HCT116 (cell line): ENCODE data around the gene MSRB3. TPM values are rescaled to one million over a fixed set of nuclear protein-coding genes. Genes with fewer than 3 reads are reported as not detected.
A peak's percentile ranks its signal among the peaks of the same experiment; 100 is the strongest.

Experiments used
- ATAC-seq: fragments of 200-7000 bp; cut with Tn5 transposase; 2 replicates; pipeline ENCODE4 v1.9.1; 2020; ENCODE audit warnings: mild to moderate bottlenecking, moderate library complexity
- BruUV-seq: library from RNA; stranded (reverse); fragments of 400-500 nt; replicated peaks from 2 replicates; lab custom pipeline; 2021; lab: Mats Ljungman, UMichigan
- CTCF ChIA-PET: fragments of 300-600 bp; sonication (Branson Sonifier 250); formaldehyde crosslinking; loops from one replicate; lab custom pipeline; 2021; ENCODE audit warnings: antibody characterized with exemption; lab: Charles Lee
- POLR2A ChIA-PET: fragments of 300-600, 350-600 bp; sonication (Branson Sonifier 250); formaldehyde crosslinking; loops from one replicate; lab custom pipeline; 2021; ENCODE audit warnings: antibody characterized with exemption; lab: Charles Lee
- RAD21 ChIA-PET, 2 experiments: fragments of 300-600 bp; sonication (Branson Sonifier 250); formaldehyde crosslinking; loops; one replicate each; lab custom pipeline; 2023; ENCODE audit warnings: low total read pairs in 2 of 2; ENCODE audit not compliant: uncharacterized antibody in 2 of 2, unreplicated experiment in 2 of 2, low non-redundant PET in 1 of 2; lab: Charles Lee
- DNase-seq: peaks from one replicate; pipeline ENCODE4 v3.0.0-alpha.2; 2010; ENCODE audit warnings: low read depth, low spot score
- H2AFZ ChIP-seq: fragments of 200-600 bp; shearing (Covaris generic), sonication (generic); 2 replicates; pipeline ENCODE4 v1.6.1; 2017; ENCODE audit warnings: low read depth, mixed run types, mixed read lengths, antibody characterized with exemption, low read length; ENCODE audit not compliant: poor library complexity, severe bottlenecking
- H3K27ac ChIP-seq: 2 replicates; pipeline ENCODE4 v1.5.1; 2012; ENCODE audit warnings: low read depth, low read length
- H3K27me3 ChIP-seq: fragments of 200-600 bp; sonication (generic); 2 replicates; pipeline ENCODE4 v1.6.1; 2016; ENCODE audit warnings: mixed run types, low read length, mixed read lengths; ENCODE audit not compliant: insufficient read depth
- H3K36me3 ChIP-seq, 2 experiments: fragments of 200-500 bp in 1 of 2; fragments of 200-600 bp in 1 of 2; sonication (Bioruptor generic) in 1 of 2; sonication (generic) in 1 of 2; 2 replicates each; pipeline versions ENCODE4 v1.5.1 to v1.6.1; 2014 to 2016; ENCODE audit warnings: low read length in 2 of 2, inconsistent platforms in 1 of 2, mixed read lengths in 1 of 2, mixed run types in 1 of 2; ENCODE audit not compliant: insufficient read depth in 2 of 2, control insufficient read depth in 1 of 2
- H3K4me1 ChIP-seq, 2 experiments: fragments of 200-600 bp in 1 of 2; sonication (generic) in 1 of 2; 2 replicates each; pipeline versions ENCODE4 v1.5.1 to v1.6.1; 2012 to 2017; ENCODE audit warnings: low read length in 2 of 2, inconsistent platforms in 1 of 2, mild to moderate bottlenecking in 1 of 2, mixed read lengths in 1 of 2, mixed run types in 1 of 2, moderate library complexity in 1 of 2; ENCODE audit not compliant: insufficient read depth in 2 of 2, control insufficient read depth in 1 of 2
- H3K4me2 ChIP-seq: fragments of 200-600 bp; sonication (generic); 2 replicates; pipeline ENCODE4 v1.6.1; 2017; ENCODE audit warnings: mixed run types, low read length, mixed read lengths
- H3K4me3 ChIP-seq, 2 experiments: fragments of 200-600 bp in 1 of 2; sonication (generic) in 1 of 2; replicated peaks in 1 of 2; 2 replicates each; pipeline ENCODE4 v1.5.1; 2011 to 2016; ENCODE audit warnings: low read length in 2 of 2, control low read depth in 1 of 2, low read depth in 1 of 2, mild to moderate bottlenecking in 1 of 2, mixed read lengths in 1 of 2, mixed run types in 1 of 2
- H3K79me2 ChIP-seq: fragments of 200-600 bp; sonication (generic); 2 replicates; pipeline ENCODE4 v1.6.1; 2017; ENCODE audit warnings: mild to moderate bottlenecking, mixed run types, low read length, moderate library complexity, mixed read lengths; ENCODE audit not compliant: insufficient read depth
- H3K9ac ChIP-seq: fragments of 200-600 bp; sonication (generic); 2 replicates; pipeline ENCODE4 v1.6.1; 2016; ENCODE audit warnings: low read length, mixed read lengths
- H3K9me2 ChIP-seq: fragments of 200-600 bp; sonication (generic), shearing (Covaris generic); 2 replicates; pipeline ENCODE4 v1.6.1; 2017; ENCODE audit warnings: mixed run types, mild to moderate bottlenecking, moderate library complexity; ENCODE audit not compliant: insufficient read depth
- H3K9me3 ChIP-seq, 2 experiments: fragments of 200-500 bp in 1 of 2; fragments of 200-600 bp in 1 of 2; sonication (Bioruptor generic) in 1 of 2; sonication (generic) in 1 of 2; 2 replicates each; pipeline ENCODE4 v1.6.1; 2014 to 2017; ENCODE audit warnings: low read length in 2 of 2, mixed read lengths in 2 of 2, inconsistent platforms in 1 of 2, low read depth in 1 of 2, mild to moderate bottlenecking in 1 of 2, mixed run types in 1 of 2, moderate library complexity in 1 of 2; ENCODE audit not compliant: control insufficient read depth in 1 of 2, insufficient read depth in 1 of 2
- H4K20me1 ChIP-seq: fragments of 200-600 bp; sonication (generic), shearing (Covaris generic); 2 replicates; pipeline ENCODE4 v1.6.1; 2017; ENCODE audit warnings: mixed run types, mild to moderate bottlenecking, moderate library complexity; ENCODE audit not compliant: insufficient read depth
- CEBPB ChIP-seq: IDR thresholded peaks from 2 replicates; pipeline ENCODE4 v1.6.1; 2012; ENCODE audit warnings: low read depth
- ELF1 ChIP-seq: IDR thresholded peaks from 2 replicates; pipeline ENCODE4 v1.6.1; 2012; ENCODE audit warnings: low read depth, borderline replicate concordance
- EZH2 ChIP-seq: fragments of 200-600 bp; sonication (generic); IDR thresholded peaks from 2 replicates; pipeline ENCODE4 v1.6.1; 2017; ENCODE audit warnings: antibody characterized with exemption, mixed run types
- FOSL1 ChIP-seq: IDR thresholded peaks from 2 replicates; pipeline ENCODE4 v1.6.1; 2012; ENCODE audit warnings: low read depth
- JUND ChIP-seq: IDR thresholded peaks from 2 replicates; pipeline ENCODE4 v1.6.1; 2012
- POLR2A ChIP-seq: IDR thresholded peaks from 2 replicates; pipeline ENCODE4 v1.7.0; 2011; ENCODE audit warnings: borderline replicate concordance; ENCODE audit not compliant: insufficient read depth, insufficient read length; ENCODE audit errors: extremely low read depth
- SP1 ChIP-seq: IDR thresholded peaks from 2 replicates; pipeline ENCODE4 v1.6.1; 2012; ENCODE audit warnings: low read depth
- TCF7L2 ChIP-seq: IDR thresholded peaks from 2 replicates; pipeline ENCODE4 v1.7.0; 2011; ENCODE audit warnings: borderline replicate concordance, inconsistent platforms; ENCODE audit not compliant: insufficient read depth, insufficient read length; ENCODE audit errors: extremely low read depth
- YY1 ChIP-seq: IDR thresholded peaks from 2 replicates; pipeline ENCODE4 v1.6.1; 2011; ENCODE audit warnings: low read length, low read depth, moderate library complexity, mild to moderate bottlenecking; ENCODE audit not compliant: insufficient replicate concordance; ENCODE audit errors: extremely low read depth
- ZFX ChIP-seq: fragments of 450-650 bp; IDR thresholded peaks from 2 replicates; pipeline ENCODE4 v1.6.1; 2017
- ZNF274 ChIP-seq: fragments of 200-500 bp; sonication (Bioruptor generic); IDR thresholded peaks from 2 replicates; pipeline ENCODE4 v1.6.1; 2014; ENCODE audit warnings: mild to moderate bottlenecking, low read depth, low read length, inconsistent platforms
- intact Hi-C: fragments of 100-400 bp; cut with micrococcal nuclease; formaldehyde crosslinking; loops from 2 replicates; pipeline ENCODE4 v1.10.0; 2022
- total RNA-seq: library from RNA; stranded (reverse); gene quantifications from one replicate; pipeline ENCODE4 v1.2.1, GENCODE V29; 2021; ENCODE audit not compliant: unreplicated experiment
- TF ChIP-seq, protein P1 (sequence below), 3 experiments: fragments of 200-600 bp in 1 of 3; sonication (generic) in 1 of 3; IDR thresholded peaks in 2 of 3; conservative IDR thresholded peaks in 1 of 3; 2 replicates each; pipeline ENCODE4 v1.5.1; 2012 to 2017; ENCODE audit warnings: low read depth in 2 of 3, low read length in 2 of 3, antibody characterized with exemption in 1 of 3, borderline replicate concordance in 1 of 3, control low read depth in 1 of 3, mild to moderate bottlenecking in 1 of 3, mixed read lengths in 1 of 3, mixed run types in 1 of 3, moderate library complexity in 1 of 3; ENCODE audit not compliant: insufficient read depth in 1 of 3
- TF ChIP-seq, protein P2 (sequence below): IDR thresholded peaks from 2 replicates; pipeline ENCODE4 v1.6.1; 2012

Gene MSRB3
- total RNA-seq, 1 experiment from 2014 or later: 8.2 TPM

DNA sequence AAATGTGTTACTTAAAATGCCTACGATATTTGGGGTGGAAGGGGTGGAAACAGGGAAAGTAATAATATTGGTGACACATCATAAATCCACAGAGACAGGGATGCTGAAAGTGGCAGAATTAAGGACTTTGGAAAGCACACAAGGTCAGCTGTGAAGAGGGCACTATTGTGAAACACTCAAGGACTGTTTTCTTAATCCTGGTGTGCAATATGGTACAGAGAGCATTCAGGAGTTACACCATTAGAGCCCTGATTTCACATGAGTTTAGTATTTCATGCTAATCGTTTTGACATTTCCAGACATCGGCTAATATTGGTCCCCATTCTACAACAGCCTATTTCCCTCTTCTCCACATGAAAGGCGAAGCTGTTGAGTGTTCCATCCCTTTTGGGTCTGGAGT lies 219.2 kb downstream of the MSRB3 start:
- DNase-seq: no peak
- no peak for ATAC-seq
- intact Hi-C loops: loop anchor here (5.0 kb wide), 2 partner anchors 65 to 185 kb away; no protein-coding TSS in a partner anchor

DNA sequence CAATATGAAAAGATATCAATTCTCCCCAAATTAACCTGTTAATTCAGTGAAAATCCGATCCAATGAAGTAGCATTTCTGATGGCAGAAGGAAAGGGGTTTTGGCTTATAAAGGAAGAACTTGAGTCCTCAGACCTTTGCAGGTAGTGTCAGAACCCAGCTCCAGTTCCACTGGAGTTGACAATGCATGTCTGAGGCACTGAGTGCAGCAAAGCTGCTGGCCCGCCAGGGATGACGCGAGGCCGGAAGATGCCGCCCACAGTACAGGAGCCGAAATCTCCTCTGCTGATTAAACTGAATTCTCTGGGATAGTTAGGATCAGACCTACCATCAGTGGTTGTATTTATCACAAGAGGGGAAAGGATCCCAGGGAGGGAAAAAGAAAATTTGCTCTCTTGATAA lies 220.7 kb downstream of the MSRB3 start:
- H3K9me2 ChIP-seq: no peaks in the 10 kb centered on the region
- peaks cover 21% of the 10 kb centered on the region for H3K79me2 ChIP-seq
- BruUV-seq: no TSS peak
- intact Hi-C loops: loop anchor here (5.0 kb wide), 2 partner anchors 67 to 187 kb away; no protein-coding TSS in a partner anchor
- DNase-seq: no peak
- ChIA-PET CTCF (interaction anchor here (1.6 kb wide), 1 partner anchor 103 kb away, joined by 4 read pairs; no protein-coding TSS in a partner anchor), POLR2A (interaction anchor here (1.1 to 1.8 kb wide), 3 partner anchors 22 to 103 kb away, joined by 3 to 6 read pairs (median 4); no protein-coding TSS in a partner anchor), RAD21 (no interaction called here)
- peak overlapping the region in 1 of 2 experiments; percentile 27; a peak in 2 of 4 replicates for H3K4me3 ChIP-seq
- peak overlapping the region; percentile 70 for H3K4me2 ChIP-seq
- no peaks in the 10 kb centered on the region for H4K20me1 ChIP-seq
- no peaks in the 10 kb centered on the region for H3K9me3 ChIP-seq
- H2AFZ ChIP-seq: no peak overlapping the region
- ATAC-seq: no peak
- peaks cover 73 to 98% of the 10 kb centered on the region in 2 experiments for H3K4me1 ChIP-seq
- H3K9ac ChIP-seq: peak overlapping the region; percentile 62
- peaks cover 0 to 3% of the 10 kb centered on the region in 2 experiments; a peak in 1 of 4 replicates for H3K36me3 ChIP-seq
- H3K27ac ChIP-seq: peak overlapping the region; percentile 87
- no peaks in the 10 kb centered on the region for H3K27me3 ChIP-seq
- TF ChIP-seq, protein P1, sequence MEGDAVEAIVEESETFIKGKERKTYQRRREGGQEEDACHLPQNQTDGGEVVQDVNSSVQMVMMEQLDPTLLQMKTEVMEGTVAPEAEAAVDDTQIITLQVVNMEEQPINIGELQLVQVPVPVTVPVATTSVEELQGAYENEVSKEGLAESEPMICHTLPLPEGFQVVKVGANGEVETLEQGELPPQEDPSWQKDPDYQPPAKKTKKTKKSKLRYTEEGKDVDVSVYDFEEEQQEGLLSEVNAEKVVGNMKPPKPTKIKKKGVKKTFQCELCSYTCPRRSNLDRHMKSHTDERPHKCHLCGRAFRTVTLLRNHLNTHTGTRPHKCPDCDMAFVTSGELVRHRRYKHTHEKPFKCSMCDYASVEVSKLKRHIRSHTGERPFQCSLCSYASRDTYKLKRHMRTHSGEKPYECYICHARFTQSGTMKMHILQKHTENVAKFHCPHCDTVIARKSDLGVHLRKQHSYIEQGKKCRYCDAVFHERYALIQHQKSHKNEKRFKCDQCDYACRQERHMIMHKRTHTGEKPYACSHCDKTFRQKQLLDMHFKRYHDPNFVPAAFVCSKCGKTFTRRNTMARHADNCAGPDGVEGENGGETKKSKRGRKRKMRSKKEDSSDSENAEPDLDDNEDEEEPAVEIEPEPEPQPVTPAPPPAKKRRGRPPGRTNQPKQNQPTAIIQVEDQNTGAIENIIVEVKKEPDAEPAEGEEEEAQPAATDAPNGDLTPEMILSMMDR (IDR thresholded peaks at IDR 0.05 in 2 of 3, conservative IDR thresholded peaks at IDR 0.05 in 1 of 3; ENCODE audit: borderline replicate concordance in 1 of 3, insufficient read depth in 1 of 3, low read depth in 2 of 3, low read length in 2 of 3): no peak
- TF ChIP-seq ELF1: no peak
- TF ChIP-seq POLR2A: no peak
- no peak for TF ChIP-seq JUND
- peak; percentile 7; the same call in 1 of the 2 replicates for TF ChIP-seq FOSL1
- no peak for TF ChIP-seq ZFX
- TF ChIP-seq, protein P2, sequence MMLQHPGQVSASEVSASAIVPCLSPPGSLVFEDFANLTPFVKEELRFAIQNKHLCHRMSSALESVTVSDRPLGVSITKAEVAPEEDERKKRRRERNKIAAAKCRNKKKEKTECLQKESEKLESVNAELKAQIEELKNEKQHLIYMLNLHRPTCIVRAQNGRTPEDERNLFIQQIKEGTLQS: no peak
- TF ChIP-seq YY1: no peak
- peak; percentile 41 for TF ChIP-seq TCF7L2
- TF ChIP-seq ZNF274: no peak
- 0 out of 2 replicates have a peak, but pooled peaks have one; percentile 11 for TF ChIP-seq CEBPB

More for the DNA sequence above, 219.2 kb downstream of the MSRB3 start:
- Histone ChIP-seq H3K4me2 (no peak overlapping the region), H3K27ac (peak overlapping the region; percentile 87), H3K79me2 (peaks cover 21% of the 10 kb centered on the region), H3K9ac (0 out of 2 replicates have a peak overlapping the region, but pooled peaks have one; percentile 25), H3K36me3 (peaks cover 0 to 3% of the 10 kb centered on the region in 2 experiments; a peak in 1 of 4 replicates), H3K9me3 (no peaks in the 10 kb centered on the region), H2AFZ (no peak overlapping the region), H3K4me3 (no peak overlapping the region), H3K4me1 (peaks cover 88 to 99% of the 10 kb centered on the region in 2 experiments), H3K9me2 (no peaks in the 10 kb centered on the region), H3K27me3 (no peaks in the 10 kb centered on the region), H4K20me1 (no peaks in the 10 kb centered on the region)
- ChIA-PET POLR2A (interaction anchor here (0.6 to 1.2 kb wide), 3 partner anchors 36 to 327 kb away, joined by 3 to 7 read pairs (median 6); partner anchors contain the start of gene HMGA2), RAD21 (no interaction called here), CTCF (no interaction called here)
- BruUV-seq: no TSS peak
- TF ChIP-seq CEBPB (no peak), SP1 (no peak), TCF7L2 (no peak), EZH2 (no peak), ZNF274 (no peak)
- TF ChIP-seq, protein P1 (IDR thresholded peaks at IDR 0.05 in 2 of 3, conservative IDR thresholded peaks at IDR 0.05 in 1 of 3; ENCODE audit: borderline replicate concordance in 1 of 3, insufficient read depth in 1 of 3, low read depth in 2 of 3, low read length in 2 of 3): no peak
